ENCODE data around the gene SGCD.

Gene SGCD

DNA sequence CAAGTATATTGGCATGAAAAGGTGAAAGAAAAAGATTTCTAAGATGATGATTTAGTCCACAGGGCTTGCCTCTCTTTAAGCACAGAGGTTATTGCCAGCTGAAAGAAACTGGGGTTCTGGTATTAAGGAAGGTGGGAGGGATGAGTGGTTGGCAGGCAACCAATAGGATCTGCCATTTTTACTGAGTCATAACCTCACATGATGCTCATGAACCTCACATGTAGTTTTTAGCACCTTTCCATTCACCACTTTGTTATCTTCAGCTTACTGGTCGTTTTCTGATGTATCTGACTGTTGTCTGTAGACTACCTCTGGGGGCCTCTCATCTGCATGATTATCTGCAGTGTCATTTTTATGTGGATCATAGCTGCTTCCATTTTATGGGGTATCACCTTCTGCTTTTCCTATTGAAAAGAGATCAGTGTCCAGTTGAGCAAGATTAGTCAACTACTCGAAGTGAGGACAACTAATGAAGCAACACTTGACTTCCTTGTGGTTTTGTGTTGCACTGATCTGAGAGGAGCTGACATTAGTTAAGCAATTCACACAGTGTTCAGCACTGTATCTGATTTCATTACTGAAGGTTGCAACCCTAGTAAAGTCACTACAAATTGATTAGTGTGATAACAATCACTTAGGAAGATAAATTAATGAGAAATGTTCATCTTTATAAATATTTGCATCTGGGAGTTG is 186.3 kb downstream of the SGCD start:
- no peak for DNase-seq (ENCODE audit: low spot score)

DNA sequence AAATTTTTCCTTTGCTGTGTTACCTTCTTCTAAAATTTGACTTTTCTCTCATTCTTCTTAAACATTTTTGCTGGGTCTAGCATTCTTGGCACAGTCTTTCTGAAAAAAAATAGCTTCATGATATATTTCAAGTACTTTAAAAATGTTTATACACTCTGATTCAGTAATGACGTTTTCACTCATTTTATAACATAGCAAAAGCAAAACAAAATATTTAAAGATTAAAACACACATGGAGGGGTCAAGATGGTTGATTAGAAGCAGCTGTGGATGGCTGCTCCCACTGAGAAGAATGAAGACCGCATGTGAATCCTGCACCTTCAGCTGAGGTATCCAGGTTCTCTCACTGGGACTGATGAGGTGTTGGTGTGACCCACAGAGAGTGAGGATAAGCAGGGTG is 188.2 kb downstream of the SGCD start:
- no peak for DNase-seq (ENCODE audit: low spot score)

DNA sequence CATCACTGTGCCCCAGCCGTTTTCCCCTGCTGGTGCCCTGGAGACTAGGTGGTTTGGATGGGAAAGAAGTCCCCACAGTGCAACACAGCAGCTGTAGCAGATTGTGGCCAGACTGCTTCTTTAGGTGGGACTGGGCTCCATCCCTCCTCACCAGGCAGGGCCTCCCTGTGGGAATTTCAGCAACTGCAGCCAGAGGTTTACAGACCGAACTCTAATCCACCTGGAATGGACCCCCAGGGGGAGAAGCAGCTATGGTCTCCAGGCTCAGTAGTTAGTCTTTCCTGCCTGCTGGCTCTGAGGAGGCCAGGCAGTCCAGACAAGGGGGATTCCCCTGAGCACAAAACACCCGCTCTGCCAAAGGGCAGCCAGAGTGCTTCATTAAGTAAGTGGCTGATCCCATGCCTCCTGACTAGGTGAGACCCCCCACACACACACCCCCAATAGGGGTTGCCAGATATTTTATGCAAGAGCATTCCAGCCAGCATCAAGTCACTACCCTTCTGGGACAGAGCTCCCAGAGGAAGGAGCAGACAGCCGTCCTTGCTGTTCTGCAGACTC is 188.9 kb downstream of the SGCD start:
- DNase-seq (ENCODE audit: low spot score), result no peak

DNA sequence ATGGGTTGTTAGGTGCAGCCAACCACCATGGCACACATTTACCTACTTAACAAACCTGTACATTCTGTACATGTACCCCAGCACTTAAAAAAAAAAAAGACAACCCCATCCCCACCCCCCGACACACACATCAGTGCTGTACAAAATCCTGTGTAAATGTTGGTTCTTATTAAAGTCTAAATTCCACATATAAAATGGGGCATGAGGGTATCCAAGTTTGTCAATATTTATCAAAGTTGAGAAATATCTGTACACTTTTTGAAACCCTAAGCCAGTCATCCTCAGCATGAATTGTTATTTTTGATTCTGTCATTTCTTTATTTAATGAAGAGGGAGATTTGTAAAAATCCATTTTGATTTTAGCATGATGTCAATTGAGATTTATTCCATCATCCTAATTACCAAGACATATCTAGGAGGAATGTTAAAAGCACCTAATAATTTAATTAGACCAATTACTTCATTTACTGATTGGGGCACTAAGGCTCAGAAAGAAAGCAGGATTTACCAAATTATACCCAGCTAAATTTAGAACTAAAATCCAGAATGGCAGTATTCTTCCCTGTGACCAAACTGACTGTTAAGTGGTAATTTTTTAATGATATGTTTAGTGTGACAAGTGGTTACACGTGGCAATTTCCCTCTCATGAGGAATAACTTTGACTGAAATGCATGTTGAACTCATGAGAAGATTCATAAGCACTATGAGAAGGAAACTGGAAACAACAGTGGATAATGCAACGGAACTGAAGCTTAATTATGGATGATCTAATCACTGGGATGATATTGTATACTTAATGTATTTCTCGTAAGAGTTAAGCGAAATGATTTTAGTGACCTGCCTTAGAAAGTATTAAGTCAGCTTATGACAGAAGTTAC is 195.9 kb downstream of the SGCD start:
- no peak for DNase-seq (ENCODE audit: low spot score)

DNA sequence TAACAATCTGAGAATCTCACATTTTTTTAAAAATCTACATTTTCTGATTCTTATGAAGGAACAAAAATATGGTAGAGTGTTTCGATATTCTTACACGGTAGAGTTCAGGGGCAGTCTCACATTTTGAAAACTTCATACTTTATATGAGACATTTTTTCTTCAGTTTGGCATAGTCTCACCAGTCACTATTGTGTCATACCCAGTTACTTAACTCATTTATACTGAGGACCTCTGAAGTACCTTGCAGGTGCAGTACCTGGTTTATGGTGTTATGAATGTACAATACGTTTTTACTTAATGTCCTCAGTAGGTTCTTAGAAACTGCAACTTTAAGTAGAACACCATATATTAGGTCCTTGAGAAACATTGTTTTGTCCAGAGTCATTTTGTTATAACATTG is 196.6 kb downstream of the SGCD start:
- no peak for DNase-seq (ENCODE audit: low spot score)

DNA sequence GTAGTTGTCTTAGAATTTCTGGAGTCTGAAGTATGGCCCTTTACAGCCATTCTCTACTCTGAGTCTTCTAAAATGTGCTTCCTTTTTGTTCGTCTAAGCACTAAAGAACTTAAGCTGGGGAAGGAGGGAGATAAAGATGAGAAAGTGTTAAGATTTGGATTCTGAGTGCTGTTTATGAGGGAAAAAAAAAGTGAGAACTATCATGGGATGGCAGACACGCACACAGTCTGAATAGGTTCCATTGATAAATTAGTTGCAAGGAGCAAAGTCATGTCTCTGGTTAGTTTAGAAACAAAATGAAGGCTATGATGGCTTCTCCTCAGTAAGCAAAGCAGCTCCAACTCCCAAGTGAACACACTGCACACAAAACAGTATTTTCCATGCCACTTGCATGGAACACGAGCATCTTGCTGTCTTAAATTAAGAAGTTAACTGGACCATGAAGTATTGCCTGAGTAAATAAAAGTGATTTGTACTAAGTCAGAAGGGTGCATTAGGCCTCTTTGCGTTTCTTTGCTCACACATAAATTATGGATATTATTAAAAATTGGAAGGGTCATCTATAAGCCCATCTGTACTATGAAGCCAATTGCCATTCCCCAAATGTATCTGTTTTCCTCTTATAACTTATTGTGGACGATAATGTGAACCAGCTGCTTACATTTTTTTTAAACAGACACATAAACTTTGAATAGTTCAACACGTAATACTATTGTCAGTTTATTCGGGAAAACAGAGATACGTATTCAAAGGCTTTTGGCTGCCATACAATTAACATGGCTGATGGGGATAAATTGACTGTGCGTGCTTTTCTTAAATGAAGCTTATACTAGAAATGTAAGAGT is 199.3 kb downstream of the SGCD start:
- no peak for DNase-seq (ENCODE audit: low spot score)

DNA sequence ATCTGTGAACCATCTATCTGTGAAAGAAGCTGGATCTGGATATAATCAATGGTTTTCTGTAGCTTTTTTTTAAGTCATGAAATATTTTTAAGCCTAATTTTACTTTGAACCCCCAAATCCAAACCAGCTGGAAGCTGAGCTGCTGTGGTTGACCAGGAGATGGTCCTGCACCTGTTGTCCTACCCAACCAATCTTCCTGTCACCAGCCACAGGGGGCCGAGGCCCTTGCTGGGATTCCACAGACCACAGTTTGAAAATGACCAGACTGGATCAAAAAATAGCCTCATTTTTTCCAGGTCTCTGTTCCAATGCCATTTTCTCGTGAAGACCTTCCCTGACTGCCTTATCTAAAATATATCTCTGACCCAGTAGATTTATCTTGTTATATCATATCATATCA is 200.6 kb downstream of the SGCD start:
- no peak for DNase-seq (ENCODE audit: low spot score)

DNA sequence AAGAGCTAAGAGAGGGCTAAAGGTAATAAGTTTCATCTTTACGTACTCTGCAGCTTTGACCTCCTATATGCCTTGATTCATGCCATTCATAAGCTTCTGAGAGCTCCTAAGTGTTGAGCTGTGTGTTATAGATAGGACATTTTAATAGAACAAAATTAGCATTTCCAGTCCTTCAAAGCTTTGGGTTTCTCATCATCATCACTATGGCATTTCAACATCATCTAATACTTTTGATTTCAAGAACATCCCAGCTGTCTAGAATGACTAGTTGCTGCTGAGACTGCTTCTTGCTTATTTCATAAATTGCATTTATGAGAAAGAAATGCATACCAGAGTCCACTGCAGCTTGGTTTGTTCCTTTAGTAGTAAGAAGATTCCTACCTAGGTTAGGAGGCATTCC is 201.7 kb downstream of the SGCD start:
- no peak for DNase-seq (ENCODE audit: low spot score)

DNA sequence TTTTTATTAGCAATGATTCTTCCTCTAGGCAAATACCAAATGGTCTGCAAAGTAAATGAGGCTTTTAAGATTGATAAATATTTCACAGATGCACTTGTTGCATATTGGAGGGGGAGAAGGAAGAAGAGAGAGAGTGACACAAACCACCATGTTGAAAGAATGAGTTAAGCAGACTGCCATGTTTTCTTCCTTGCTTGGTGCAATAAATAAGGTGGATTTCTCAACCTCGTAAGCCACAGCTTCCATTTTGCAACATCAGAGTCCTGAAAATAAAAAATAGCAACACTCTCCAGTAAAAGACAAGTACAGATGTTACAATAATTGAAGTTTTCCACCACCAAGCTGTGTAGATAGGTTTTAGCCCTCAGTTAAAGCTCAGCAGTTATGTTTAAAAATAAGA is 202.9 kb downstream of the SGCD start:
- DNase-seq (ENCODE audit: low spot score), result no peak

DNA sequence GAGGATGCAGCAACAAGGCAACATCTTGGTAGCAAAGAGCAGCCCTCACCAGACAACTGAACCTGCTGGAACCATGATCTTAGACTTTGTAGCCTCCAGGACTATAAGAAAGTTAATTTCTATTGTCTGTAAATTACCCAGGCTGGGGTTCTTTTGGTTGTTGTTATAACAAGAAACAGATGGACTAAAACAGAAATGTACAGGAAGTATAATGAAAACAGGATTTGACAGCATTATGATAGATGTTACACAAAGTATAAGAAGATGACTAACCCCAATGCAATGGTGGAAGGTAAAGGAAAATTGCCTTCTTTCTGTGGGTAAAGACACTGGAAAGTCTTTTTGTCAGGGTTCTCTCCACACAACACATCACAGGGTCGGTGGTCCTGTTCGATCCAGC is 204.2 kb downstream of the SGCD start:
- no peak for DNase-seq (ENCODE audit: low spot score)

DNA sequence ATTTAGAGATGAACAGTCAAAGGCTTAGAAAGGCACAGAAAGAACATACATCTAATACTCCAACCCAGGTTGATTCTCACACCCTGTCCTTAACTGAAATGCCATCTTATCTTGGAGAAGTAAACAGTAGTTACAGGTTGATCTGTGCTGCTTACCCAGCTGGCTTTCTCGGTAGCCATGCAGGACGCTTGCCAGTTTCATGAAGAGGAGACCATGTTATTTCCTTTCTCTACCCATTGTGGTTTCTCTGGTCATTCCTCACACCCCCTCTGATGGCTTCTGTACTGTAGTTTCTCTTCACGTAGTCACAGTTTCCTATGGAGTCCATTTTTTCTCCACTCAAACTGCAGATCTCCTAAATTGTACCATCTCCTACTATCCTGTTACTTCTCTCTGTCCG is 206.0 kb downstream of the SGCD start:
- DNase-seq (ENCODE audit: low spot score), result no peak

DNA sequence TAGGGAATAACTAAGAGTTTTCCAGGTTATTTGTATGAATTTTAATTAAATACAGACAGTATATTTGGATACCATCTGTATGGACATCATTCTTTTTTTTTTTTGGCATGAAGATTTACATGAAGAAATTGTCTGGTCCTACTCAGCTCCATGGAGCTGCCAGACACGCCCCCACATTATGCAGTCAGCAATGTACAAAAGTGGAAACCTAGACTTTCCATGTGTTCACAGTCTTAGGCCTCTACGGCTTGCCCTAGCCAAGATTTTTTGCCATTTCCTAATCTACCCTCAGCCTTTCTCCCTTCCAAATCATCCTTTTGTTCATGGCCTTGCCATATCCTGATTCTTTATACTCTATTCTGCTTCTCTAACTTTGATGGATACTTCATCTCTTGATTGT is 207.1 kb downstream of the SGCD start:
- DNase-seq (ENCODE audit: low spot score), result no peak

DNA sequence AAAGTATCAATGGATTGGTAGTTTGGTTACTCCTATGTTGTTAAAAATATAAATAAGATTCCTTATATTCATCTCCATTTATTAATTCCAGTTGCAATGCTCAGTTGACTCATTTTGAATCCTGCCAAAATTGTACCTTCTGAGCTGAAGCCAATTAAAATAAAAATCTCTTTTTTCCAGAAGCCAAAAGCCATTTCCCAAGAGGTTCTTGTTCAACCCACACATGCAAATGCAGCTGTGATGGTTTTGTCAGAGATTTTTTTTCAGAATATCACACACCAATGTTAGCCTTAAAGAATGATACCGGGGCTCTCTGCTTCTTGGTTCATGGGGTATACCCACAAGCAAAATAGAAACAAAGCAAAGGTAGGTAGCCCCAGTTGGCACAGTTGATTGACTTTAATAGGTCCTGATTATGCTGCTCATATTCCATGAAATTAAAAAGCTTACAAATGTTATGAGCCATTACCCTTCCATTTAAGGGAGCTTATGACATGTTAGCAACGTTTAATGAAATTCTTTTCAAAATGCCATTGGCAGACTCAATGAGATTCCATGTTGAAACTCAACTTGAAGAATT is 208.0 kb downstream of the SGCD start:
- no peak for DNase-seq (ENCODE audit: low spot score)

DNA sequence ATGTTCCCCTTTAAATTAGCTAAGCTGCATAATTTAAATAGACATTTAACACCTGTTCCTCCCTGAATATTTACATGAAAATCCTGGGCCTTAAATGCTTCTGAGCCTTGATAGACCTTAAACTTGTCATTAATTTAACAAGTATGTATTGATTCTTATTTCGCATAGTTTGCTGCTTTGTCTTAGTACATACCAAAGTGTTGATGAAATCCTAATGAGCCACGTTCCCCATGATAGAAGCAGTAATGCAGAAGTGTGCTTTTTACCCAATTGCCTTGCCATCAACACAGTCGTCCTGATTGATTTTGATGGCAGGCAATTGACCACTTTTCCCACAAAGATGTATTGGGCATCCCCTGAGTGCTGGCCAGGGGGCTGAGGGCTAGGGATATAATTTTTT is 213.5 kb downstream of the SGCD start:
- DNase-seq (ENCODE audit: low spot score), result no peak

DNA sequence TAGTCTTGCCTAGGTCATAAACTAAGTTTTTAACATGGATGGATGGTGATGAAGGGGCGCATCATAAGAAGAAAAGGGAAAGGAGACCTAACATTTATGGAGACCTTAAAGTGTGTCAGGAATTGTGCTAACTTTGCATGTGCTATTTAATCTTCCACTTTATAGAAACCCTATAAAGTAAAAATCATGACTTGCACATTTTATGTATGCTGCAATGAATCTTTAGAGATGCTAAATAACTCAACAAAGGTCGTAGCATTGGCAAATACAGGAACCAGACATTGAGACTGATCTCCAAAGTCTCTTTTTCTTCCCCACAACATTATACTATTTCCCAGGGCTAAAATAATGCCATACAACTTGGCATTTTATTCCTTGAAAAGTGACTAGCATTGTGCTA is 214.6 kb downstream of the SGCD start:
- DNase-seq (ENCODE audit: low spot score), result no peak

DNA sequence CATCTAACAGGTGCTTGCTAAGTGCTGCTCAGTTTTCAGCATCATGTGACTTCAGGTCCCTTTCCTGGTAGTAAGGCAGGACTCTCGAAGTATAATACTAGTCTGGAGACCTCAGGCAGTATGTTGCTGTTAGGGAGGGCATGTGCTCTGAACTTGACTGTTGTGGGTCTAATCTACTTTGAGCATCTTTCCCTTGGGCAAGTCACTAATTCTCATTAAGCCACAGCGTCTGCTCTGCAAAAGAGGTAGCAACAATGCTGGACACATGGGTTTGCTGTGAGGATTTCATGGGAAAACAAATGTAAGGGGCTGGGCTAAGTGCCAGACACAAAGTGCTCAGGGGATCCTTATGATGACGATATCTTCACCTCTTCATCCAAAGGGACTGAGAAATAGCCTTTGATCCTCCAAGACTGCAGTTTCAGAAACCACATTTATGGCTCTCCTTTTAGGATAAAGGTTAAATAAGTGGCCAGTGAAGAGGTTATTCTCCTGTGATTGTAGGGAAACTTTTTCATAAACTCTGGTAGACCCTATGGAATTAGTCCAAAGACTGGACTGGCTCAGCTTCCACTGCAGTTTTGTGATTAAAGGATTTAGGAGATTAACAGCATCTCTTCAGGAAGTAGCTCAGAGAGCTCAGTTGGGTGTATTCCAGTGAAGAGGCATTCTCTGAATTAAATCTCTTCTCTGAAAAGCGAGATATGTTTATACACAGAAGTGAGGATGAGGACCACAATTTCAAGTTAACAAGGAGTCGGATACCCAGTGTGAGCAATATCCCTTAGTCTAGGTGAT is 216.6 kb downstream of the SGCD start:
- DNase-seq (ENCODE audit: low spot score), result no peak

DNA sequence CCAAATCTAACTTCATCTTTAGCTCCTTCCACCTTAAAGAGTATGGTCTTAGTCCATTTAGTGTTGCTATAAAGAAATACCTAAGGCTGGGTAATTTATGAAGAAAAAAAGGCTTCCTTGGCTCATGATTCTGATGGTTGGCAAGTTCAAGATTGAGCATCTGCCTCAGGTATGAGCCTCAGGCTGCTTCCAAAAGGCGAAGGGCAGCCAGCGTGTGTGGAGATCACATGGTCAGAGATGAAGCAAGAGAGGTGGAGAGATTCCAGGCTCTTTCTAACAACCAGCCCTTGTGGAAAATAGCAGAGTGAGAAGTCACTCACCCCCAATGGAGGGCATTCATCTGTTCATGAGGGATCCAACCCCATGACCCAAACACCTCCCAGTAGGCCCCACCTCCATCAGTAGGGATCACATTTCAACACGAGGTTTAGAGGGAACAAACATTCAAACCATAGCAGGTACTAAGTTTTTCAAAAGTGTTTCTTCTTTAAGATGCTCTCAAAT is 225.9 kb downstream of the SGCD start:
- no peak for DNase-seq (ENCODE audit: low spot score)

DNA sequence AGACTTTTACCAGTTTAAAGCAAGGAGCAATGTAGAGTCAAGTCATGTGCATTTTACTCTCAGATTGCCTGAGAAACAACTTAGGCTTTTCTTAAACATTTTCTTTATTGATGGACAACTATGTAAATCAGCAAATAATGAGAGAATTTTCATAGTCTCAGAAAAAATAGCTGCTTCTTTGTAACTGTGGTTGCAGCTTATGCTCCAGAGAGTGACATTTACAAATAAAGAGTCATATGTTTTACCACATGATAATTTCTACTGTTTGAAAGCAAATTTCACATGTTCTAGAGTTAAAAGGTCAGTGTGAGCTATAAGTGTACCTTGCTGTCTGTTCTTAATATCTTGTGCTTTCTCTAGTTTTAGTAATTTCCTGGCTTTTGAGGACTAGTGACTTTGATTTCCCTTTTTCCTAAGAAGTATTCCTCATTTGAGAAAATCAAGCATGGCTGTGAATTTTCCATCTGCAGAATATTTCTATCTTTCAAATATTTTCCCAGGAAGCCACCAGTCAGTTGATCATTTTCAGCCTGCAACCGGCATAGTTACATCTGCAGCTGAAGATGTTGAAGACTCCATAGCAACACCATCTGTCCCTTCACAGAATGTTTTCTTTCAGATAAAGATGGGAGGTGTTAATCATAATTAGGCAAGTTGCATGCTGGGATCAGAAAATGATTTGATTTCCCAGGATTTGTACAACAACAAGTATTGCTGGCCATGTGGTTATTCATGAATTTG is 229.9 kb downstream of the SGCD start:
- DNase-seq (ENCODE audit: low spot score), result peak; percentile 52

DNA sequence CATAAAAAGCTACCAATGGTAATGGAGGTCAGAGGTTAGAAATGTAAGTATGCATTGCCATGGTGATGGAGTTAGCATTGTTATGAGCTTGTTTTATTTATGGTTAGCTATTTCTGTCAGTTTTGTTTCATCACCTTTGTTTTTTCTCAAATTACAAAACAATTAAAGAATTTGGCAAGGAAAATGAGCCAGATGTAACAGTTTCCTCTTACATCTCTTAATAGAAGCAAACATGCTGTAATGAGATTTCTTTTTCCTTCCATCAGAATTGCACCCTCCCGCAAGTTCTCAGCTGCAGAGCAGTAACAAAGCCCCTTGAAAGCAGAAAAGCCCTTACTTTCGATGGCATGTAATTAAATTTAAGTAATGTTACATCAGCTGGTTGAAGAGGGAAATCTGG is 233.0 kb downstream of the SGCD start:
- DNase-seq (ENCODE audit: low spot score), result no peak

DNA sequence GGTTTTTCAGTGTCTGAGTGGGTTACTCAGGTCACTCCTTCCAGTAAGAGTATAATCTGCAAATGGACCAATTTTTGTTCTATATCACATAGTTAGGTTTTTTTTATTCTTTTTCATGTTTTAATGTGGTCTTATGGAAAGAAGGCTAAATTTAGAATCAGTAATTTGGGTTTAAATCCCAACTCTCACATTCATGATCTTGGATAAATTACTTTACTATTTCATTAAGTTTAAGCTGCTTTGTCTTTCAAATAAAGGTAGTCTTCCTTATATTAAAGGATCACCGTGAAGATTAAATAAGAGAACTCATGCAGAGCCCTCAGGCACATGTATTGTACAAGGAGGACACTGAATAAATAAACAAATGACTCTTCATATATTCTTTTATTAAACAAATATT is 234.7 kb downstream of the SGCD start:
- no peak for DNase-seq (ENCODE audit: low spot score)

Data from Ammon's horn (tissue), 1 donor.